BE2C (cell line): ENCODE results near the gene SDR39U1.

Experiments used
- DNase-seq: peaks from one replicate; pipeline ENCODE4 v3.0.0-alpha.2; 2020
- H3K27me3 ChIP-seq: fragments of 250-450 bp; sonication (Bioruptor Pico); 2 replicates; pipeline ENCODE4 v1.5.1; 2020; ENCODE audit warnings: mild to moderate bottlenecking
- H3K36me3 ChIP-seq: fragments of 250-450 bp; sonication (Bioruptor Pico); 2 replicates; pipeline ENCODE4 v1.5.1; 2020; ENCODE audit warnings: mild to moderate bottlenecking
- H3K4me1 ChIP-seq: fragments of 250-450 bp; sonication (Bioruptor Pico); 2 replicates; pipeline ENCODE4 v1.5.1; 2020
- H3K4me3 ChIP-seq: 2 replicates; pipeline ENCODE4 v1.5.1; 2011; ENCODE audit warnings: low read depth, low read length
- H3K9me3 ChIP-seq: fragments of 250-450 bp; sonication (Bioruptor Pico); 2 replicates; pipeline ENCODE4 v1.5.1; 2020
- CTCF ChIP-seq: IDR thresholded peaks from 2 replicates; pipeline ENCODE4 v1.5.1; 2012; ENCODE audit warnings: mild to moderate bottlenecking, low read depth, low read length

SDR39U1 gene

GRCh38 chr14:24414077-24414476 is 28.5 kb downstream of the SDR39U1 start:
- TF ChIP-seq CTCF, result no peak
- H3K4me1 ChIP-seq, result peaks cover 13% of the 10 kb centered on the region
- H3K9me3 ChIP-seq, result no peaks in the 10 kb centered on the region
- H3K36me3 ChIP-seq, result no peaks in the 10 kb centered on the region
- no peak overlapping the region for H3K4me3 ChIP-seq
- H3K27me3 ChIP-seq, result no peaks in the 10 kb centered on the region
- DNase-seq, result no peak

- peak; percentile 82 for TF ChIP-seq CTCF
- H3K4me3 ChIP-seq, result no peak overlapping the region
- peaks cover 13% of the 10 kb centered on the region for H3K4me1 ChIP-seq
- no peaks in the 10 kb centered on the region for H3K9me3 ChIP-seq
- H3K27me3 ChIP-seq, result no peaks in the 10 kb centered on the region
- no peaks in the 10 kb centered on the region for H3K36me3 ChIP-seq
- peak; percentile 57 for DNase-seq
These were observed 30.9 kb downstream of the SDR39U1 start for GRCh38 chr14:24411443-24412389.

GRCh38 chr14:24409956-24410355 is 32.6 kb downstream of the SDR39U1 start:
- no peaks in the 10 kb centered on the region for H3K36me3 ChIP-seq
- H3K9me3 ChIP-seq, result no peaks in the 10 kb centered on the region
- DNase-seq, result no peak
- no peaks in the 10 kb centered on the region for H3K27me3 ChIP-seq
- no peak for TF ChIP-seq CTCF
- no peak overlapping the region for H3K4me3 ChIP-seq
- peaks cover 7% of the 10 kb centered on the region for H3K4me1 ChIP-seq

DNA sequence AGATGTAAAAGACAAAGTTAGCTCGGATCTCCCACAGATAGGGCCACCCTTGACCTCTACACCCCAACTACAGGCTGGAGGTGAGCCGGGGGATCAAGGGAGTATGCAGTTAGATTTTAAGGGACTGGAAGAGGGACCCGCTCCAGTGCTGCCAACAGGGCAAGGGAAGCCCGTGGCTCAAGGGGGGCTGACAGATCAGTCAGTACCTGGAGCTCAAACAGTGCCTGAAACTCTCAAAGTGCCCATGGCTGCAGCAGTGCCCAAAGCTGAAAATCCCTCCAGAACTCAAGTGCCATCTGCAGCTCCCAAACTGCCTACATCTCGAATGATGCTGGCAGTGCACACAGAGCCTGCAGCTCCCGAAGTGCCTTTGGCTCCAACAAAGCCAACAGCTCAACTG is 33.4 kb downstream of the SDR39U1 start:
- no peak overlapping the region for H3K4me3 ChIP-seq
- peaks cover 7% of the 10 kb centered on the region for H3K4me1 ChIP-seq
- H3K36me3 ChIP-seq, result no peaks in the 10 kb centered on the region
- no peak for TF ChIP-seq CTCF
- no peaks in the 10 kb centered on the region for H3K9me3 ChIP-seq
- no peak for DNase-seq
- H3K27me3 ChIP-seq, result no peaks in the 10 kb centered on the region

DNA sequence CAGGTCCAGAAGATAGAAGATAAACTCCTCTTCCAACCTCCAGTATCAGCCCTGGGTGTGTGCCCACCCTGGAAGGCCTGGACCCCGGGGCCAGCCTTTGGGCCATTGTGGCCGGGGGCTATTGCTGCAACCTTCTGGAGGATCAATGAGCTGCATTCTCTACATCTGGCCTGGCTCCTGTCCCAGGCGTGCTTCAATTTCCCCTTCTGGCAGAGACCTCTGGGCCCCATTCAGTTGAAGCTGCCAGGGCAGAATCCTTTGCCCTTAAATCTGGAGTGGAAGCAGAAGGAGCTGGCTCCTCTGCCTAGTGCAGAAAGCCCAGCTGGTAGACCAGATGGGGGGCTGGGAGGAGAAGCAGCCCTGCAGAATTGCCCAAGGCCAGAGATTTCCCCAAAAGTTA is 33.8 kb downstream of the SDR39U1 start:
- Histone ChIP-seq H3K4me1 (peaks cover 7% of the 10 kb centered on the region), H3K36me3 (no peaks in the 10 kb centered on the region), H3K4me3 (no peak overlapping the region), H3K27me3 (no peaks in the 10 kb centered on the region), H3K9me3 (no peaks in the 10 kb centered on the region)
- no peak for DNase-seq
- TF ChIP-seq CTCF, result no peak
